OCI-LY7 (cell line): Measurements from ENCODE around the gene KCND3. TPM values are rescaled to one million over a fixed set of nuclear protein-coding genes. Genes with fewer than 3 reads are reported as not detected.

Experiments used
- BruUV-seq: library from RNA; stranded (reverse); fragments of 400-500 nt; replicated peaks from 2 replicates; lab custom pipeline; 2021; lab: Mats Ljungman, UMichigan
- CTCF ChIA-PET: fragments of 300-600 bp; sonication (Branson Sonifier 250); formaldehyde crosslinking; loops from one replicate; lab custom pipeline; 2022; ENCODE audit warnings: antibody characterized with exemption; ENCODE audit not compliant: unreplicated experiment; lab: Charles Lee
- POLR2A ChIA-PET: fragments of 300-600 bp; sonication (Branson Sonifier 250); formaldehyde crosslinking; loops from one replicate; lab custom pipeline; 2022; ENCODE audit warnings: antibody characterized with exemption; lab: Charles Lee
- DNase-seq: peaks from one replicate; pipeline ENCODE4 v3.0.0-alpha.2; 2015; ENCODE audit warnings: low spot score
- H2AFZ ChIP-seq: fragments of 200-600 bp; sonication (generic), shearing (Covaris generic); 2 replicates; pipeline ENCODE4 v1.6.1; 2014; ENCODE audit warnings: mild to moderate bottlenecking, antibody characterized with exemption, low read length, moderate library complexity
- H3K27ac ChIP-seq: fragments of 200-600 bp; sonication (generic); 2 replicates; pipeline ENCODE4 v1.5.1; 2014; ENCODE audit warnings: mixed run types, low read depth, mild to moderate bottlenecking, moderate library complexity, low read length, inconsistent platforms; ENCODE audit not compliant: poor library complexity, severe bottlenecking
- H3K36me3 ChIP-seq: fragments of 200-600 bp; sonication (generic); 2 replicates; pipeline ENCODE4 v1.6.1; 2014; ENCODE audit warnings: mild to moderate bottlenecking, antibody characterized with exemption, low read length, moderate library complexity, mixed read lengths; ENCODE audit not compliant: insufficient read depth
- H3K4me1 ChIP-seq: fragments of 200-600 bp; sonication (generic); 2 replicates; pipeline ENCODE4 v1.5.1; 2014; ENCODE audit warnings: mild to moderate bottlenecking, low read length; ENCODE audit not compliant: insufficient read depth, poor library complexity, severe bottlenecking
- H3K4me2 ChIP-seq: fragments of 200-600 bp; sonication (generic); 2 replicates; pipeline ENCODE4 v1.6.1; 2014; ENCODE audit warnings: mild to moderate bottlenecking, low read length
- H3K4me3 ChIP-seq: fragments of 200-600 bp; sonication (generic); 2 replicates; pipeline ENCODE4 v1.5.1; 2014; ENCODE audit warnings: mild to moderate bottlenecking, low read depth, low read length; ENCODE audit not compliant: poor library complexity, severe bottlenecking
- H3K79me2 ChIP-seq: fragments of 200-600 bp; sonication (generic); 2 replicates; pipeline ENCODE4 v1.6.1; 2016; ENCODE audit warnings: low read depth, mild to moderate bottlenecking, low read length, moderate library complexity, mixed read lengths; ENCODE audit not compliant: insufficient read depth
- H3K9me2 ChIP-seq: fragments of 200-600 bp; sonication (generic); 2 replicates; pipeline ENCODE4 v1.6.1; 2016; ENCODE audit warnings: mild to moderate bottlenecking, low read length, mixed read lengths; ENCODE audit not compliant: insufficient read depth
- H3K9me3 ChIP-seq: fragments of 200-600 bp; sonication (generic); 2 replicates; pipeline ENCODE4 v1.6.1; 2014; ENCODE audit warnings: mild to moderate bottlenecking, mixed run types, low read length, mixed read lengths
- H4K20me1 ChIP-seq: fragments of 200-600 bp; sonication (generic); 2 replicates; pipeline ENCODE4 v1.6.1; 2014; ENCODE audit warnings: mild to moderate bottlenecking, antibody characterized with exemption, low read length, moderate library complexity, mixed read lengths; ENCODE audit not compliant: insufficient read depth
- CTCF ChIP-seq: fragments of 200-600 bp; sonication (generic); conservative IDR thresholded peaks from 2 replicates; pipeline ENCODE4 v1.5.1; 2014; ENCODE audit warnings: mild to moderate bottlenecking, antibody characterized with exemption, low read length, moderate library complexity, mixed read lengths
- EZH2phosphoT487 ChIP-seq: fragments of 200-600 bp; sonication (generic); IDR thresholded peaks from 2 replicates; pipeline ENCODE4 v1.6.1; 2018; ENCODE audit warnings: low read depth, borderline replicate concordance, mild to moderate bottlenecking, mixed run types, antibody characterized with exemption, low read length, moderate library complexity, mixed read lengths
- intact Hi-C: fragments of 100-400 bp; cut with micrococcal nuclease; formaldehyde crosslinking; loops from one replicate; pipeline ENCODE4 v1.10.0; 2022; ENCODE audit not compliant: unreplicated experiment
- total RNA-seq, 2 experiments: library from RNA; depleted of rRNA in 1 of 2; stranded (reverse); fragments of >200 nt in 1 of 2; shearing (Covaris generic) in 1 of 2; gene quantifications; 2 replicates each; pipeline ENCODE4 v1.2.3, GENCODE V29; 2014 to 2022

Gene KCND3
- total RNA-seq, 2 experiments from 2014 or later: not detected

- no peaks in the 10 kb centered on the region for H3K79me2 ChIP-seq
- no peaks in the 10 kb centered on the region for H3K9me3 ChIP-seq
- BruUV-seq: no TSS peak
- no peak overlapping the region for H3K27ac ChIP-seq
- TF ChIP-seq CTCF (no peak), EZH2phosphoT487 (no peak)
- intact Hi-C loops: no loop called here
- H2AFZ ChIP-seq: no peak overlapping the region
- H3K36me3 ChIP-seq: no peaks in the 10 kb centered on the region
- ChIA-PET CTCF (no interaction called here), POLR2A (no interaction called here)
- H3K9me2 ChIP-seq: no peaks in the 10 kb centered on the region
- H3K4me3 ChIP-seq: no peak overlapping the region
- no peak overlapping the region for H3K4me2 ChIP-seq
- DNase-seq: no peak
- no peaks in the 10 kb centered on the region for H4K20me1 ChIP-seq
- H3K4me1 ChIP-seq: no peaks in the 10 kb centered on the region
Observed at GRCh38 chr1:112033439-112034120, 44.1 kb upstream of the KCND3 start.

DNA sequence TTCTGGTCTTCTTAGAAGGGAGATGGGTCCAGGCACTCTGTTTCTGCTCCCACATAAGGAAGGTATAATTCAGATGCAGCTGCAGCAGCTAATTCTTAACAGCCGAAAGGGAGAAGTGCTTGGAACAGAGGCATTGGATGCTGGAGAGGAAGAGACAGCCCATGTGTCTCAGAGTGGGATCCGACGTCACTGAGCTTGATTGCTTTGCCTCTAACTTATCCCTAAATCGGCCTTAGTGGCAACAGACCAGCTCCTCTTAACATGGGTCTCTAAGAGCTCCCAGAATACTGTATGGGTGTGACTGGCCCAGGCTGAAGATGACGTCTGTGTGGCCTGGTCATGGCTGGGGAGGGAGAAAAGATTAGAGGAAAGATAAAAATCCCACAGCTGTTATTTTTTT, 40.7 kb upstream of the KCND3 start:
- Histone ChIP-seq H3K79me2 (no peaks in the 10 kb centered on the region), H3K4me1 (no peaks in the 10 kb centered on the region), H3K36me3 (no peaks in the 10 kb centered on the region), H3K9me3 (no peaks in the 10 kb centered on the region), H3K27ac (no peak overlapping the region), H3K4me3 (no peak overlapping the region), H3K9me2 (no peaks in the 10 kb centered on the region), H3K4me2 (no peak overlapping the region), H2AFZ (no peak overlapping the region), H4K20me1 (no peaks in the 10 kb centered on the region)
- no peak for DNase-seq
- CTCF ChIA-PET: interaction anchor here (0.5 kb wide), 1 partner anchor 38 kb away, joined by 3 read pairs; no protein-coding TSS in a partner anchor
- POLR2A ChIA-PET: no interaction called here
- BruUV-seq: no TSS peak
- no peak for TF ChIP-seq CTCF
- TF ChIP-seq EZH2phosphoT487: no peak
- intact Hi-C loops: no loop called here

GRCh38 chr1:112027696-112028095, 38.2 kb upstream of the KCND3 start:
- POLR2A ChIA-PET: no interaction called here
- TF ChIP-seq EZH2phosphoT487 (no peak), CTCF (no peak)
- Histone ChIP-seq H3K4me3 (no peak overlapping the region), H3K79me2 (no peaks in the 10 kb centered on the region), H3K27ac (no peak overlapping the region), H3K4me2 (no peak overlapping the region), H2AFZ (no peak overlapping the region), H3K36me3 (no peaks in the 10 kb centered on the region), H3K9me3 (no peaks in the 10 kb centered on the region), H3K9me2 (no peaks in the 10 kb centered on the region), H3K4me1 (no peaks in the 10 kb centered on the region), H4K20me1 (no peaks in the 10 kb centered on the region)
- BruUV-seq: no TSS peak
- CTCF ChIA-PET: no interaction called here
- no peak for DNase-seq
- intact Hi-C loops: no loop called here
